ENCODE data around the gene CA10.

CA10 gene

DNA sequence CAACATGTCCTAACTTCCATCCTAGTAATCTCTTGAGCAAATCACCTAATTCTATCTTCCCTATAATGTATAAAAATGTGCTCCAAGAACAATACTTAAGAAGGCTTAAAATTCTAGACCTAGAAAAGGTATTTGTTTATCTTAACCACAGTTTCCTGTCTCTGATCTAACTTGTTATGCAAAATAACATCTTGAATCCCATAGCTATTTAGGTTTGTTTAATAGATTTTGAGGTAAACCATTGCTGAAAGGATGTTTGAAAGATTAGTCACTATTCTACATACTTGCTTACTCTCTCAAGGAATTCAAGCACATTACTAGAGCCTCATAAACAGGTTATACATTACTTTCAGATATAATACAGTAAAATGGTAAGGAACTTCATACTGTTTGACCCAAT lies 13.0 kb downstream of the CA10 start:
- DNase-seq: no peak

DNA sequence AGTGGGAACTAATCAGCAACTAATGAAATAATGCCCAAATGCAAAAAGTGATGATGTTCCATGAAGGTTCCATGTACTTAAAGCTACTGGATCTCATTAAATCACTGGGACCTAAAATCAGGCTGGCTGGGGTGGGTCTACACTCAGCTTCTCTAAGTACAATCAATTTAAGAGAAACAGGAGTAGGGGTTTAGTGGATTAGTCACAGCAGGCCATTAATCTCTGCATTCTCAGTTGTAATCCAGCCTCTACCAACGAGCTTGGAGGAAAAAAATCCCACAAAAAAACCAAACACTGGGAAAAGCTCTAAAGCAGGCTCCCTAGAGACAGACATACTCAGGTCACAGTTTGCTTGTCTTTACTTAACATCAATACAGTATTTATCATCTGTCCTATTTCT lies 15.0 kb downstream of the CA10 start:
- DNase-seq: no peak

DNA sequence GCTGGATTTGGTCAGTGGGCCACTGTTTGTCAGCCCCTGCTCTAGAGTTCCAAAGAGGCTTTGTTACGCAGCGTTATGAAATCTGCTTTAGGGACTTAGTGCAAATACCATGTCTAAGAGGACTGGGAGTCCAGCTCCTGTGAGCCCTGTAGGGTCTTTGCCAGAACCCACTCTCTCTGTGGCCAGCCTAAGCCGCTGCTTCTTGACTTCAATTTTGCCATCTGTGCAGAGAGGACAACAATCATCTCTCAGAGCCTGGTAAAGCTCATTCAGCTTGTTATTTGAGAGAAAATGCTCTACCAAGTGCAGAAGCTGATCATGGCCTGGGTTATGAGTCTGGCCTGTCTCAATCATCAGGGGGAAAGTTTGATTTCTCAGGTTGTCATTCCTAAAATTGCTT lies 17.9 kb downstream of the CA10 start:
- no peak for DNase-seq

DNA sequence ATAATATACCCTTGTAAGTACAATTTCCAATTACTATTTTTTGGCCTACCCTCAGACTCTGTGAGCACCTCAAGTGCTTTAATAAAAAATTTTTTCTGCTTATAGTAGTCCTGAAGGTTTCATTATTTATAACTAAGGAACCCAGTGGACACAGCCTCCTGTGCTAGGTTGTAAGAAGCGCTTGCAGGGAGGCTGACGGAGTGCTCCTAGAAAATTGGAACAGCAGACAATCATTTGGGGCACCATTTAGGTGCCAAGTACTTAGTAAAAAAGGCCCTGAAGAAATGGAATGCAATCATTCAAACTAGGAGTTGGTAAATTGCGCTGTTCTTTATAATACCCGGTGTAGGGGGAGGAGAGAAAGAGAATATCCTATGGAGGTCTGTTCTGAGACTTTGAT lies 19.8 kb downstream of the CA10 start:
- DNase-seq: no peak

DNA sequence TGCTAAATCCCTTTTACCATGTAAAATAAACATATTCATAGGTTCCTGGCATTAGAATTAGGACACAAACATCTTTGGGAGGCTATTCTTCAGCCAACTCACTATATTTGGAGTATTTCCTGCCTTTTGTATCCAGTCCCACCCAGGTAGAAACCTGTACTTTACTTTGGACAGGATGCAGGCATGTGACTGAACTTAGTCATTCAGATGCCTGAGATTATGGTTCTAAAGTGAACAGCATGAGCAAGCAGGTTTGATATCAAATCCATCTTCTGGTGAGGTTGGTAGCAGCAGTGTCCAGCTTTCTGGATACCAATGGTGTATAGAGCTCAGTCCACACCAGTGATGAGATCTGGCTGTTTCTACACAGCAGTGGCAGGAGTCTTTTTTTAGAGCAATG lies 20.2 kb downstream of the CA10 start:
- DNase-seq: no peak

DNA sequence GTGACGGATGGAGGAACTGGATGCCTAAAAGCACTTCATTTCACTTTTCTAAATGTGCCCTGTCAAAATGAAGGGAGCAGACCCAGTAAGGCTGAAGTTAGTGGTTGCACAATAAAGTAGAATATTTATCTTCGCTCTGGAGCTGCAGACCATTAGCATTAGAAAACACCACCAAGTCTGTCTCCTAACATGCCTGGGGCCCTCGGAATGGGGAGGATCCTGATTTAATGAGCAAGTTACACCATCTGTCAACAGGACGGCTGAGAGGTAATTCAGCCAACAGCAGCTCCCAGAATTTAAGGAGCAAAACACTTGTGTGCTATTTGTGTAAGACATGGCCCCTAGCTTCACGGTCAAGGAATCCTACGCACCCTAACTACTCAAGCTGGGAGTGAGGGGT lies 22.3 kb downstream of the CA10 start:
- DNase-seq: no peak

DNA sequence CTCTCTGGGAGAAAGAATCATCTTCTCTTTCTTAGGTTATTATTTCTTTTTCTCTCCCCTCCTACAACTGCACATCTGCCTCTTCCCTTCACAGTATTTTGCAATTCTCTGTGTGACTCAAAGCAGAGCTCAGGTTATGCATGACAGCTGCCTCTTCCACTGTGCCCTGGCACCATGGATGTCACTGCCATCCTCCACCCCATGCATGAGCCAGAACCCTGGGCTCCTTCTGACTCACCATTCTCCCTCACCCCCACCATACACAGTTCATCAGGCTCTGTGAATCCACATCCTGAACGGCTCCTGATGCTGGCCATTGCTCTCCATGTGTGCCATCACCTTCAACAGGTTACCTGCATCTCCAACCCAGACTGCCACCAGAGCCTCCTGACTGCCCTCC lies 23.9 kb downstream of the CA10 start:
- DNase-seq: no peak

DNA sequence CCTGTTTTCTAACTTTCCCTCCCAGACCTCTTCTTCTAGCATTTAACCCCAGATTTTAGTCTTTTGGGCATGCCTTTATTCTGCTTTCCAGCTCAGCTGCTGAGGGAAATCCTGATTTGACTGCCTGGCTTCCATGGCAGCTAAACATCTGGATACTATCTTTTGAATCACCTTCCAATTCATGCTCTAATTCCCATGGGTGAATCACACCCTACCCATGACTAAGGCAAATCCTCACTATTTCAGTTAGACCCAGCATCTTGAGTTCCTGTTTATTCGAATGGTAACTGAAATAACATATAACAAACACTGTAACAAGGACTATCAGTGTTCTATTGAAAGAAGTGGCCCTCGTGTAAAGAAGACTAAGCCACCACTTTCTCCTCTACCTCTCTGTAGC lies 29.8 kb downstream of the CA10 start:
- DNase-seq: no peak

DNA sequence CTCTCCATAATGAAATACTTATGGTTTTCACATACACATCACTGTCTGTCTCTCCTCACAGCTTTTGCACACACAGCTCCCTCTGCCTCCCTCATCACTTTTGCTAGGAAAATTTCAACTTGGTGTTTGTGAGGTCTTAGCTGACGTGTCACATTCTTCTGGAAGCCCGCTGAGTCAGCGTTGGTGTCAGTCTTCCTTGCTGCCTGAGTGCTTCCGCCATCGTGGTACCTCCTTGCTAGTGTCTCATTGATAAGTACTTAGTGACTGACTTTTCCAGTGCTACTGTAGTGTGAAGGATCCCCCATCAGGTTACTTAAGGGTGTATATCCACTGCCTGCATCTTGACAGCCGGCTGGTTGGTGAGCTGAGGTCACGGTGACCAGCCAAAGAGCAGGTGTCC lies 33.5 kb downstream of the CA10 start:
- no peak for DNase-seq

DNA sequence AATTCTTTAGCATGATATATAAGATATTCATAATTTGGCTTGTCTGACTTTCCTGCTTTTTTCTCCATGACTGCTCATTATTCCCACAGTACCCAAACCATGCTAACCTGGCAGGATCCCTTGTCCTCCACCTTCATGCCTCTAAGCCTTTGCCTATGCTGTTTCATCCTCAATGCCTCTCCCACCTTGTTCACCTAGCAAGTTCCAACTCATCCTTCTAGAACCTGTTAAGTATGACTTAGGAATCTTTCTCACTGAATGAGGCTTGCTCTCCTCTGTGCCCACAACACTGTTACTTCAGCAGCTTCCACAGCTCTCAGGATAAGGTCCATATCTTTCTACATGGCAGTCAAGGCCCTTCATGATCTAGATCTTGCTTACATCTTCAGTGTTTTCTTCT lies 34.0 kb downstream of the CA10 start:
- no peak for DNase-seq

DNA sequence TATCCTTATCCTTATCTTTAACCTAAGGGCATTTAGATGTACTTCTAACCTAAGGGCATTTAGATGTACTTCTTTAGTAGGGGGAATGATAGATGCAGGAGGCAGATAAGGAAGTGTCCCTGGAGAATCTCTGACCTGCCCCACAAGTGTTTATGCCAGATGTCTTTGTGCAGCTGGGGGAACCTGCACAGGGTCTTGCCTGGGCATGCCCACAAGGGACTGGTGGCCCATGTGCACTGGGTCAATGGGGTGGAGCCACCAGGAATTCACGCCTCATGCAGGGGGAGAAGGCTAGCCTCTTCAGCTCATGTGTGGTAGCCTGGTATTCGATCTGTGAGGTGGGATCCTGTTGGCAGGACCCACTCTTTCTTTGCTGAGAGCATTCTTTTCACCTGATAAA lies 38.0 kb downstream of the CA10 start:
- no peak for DNase-seq

DNA sequence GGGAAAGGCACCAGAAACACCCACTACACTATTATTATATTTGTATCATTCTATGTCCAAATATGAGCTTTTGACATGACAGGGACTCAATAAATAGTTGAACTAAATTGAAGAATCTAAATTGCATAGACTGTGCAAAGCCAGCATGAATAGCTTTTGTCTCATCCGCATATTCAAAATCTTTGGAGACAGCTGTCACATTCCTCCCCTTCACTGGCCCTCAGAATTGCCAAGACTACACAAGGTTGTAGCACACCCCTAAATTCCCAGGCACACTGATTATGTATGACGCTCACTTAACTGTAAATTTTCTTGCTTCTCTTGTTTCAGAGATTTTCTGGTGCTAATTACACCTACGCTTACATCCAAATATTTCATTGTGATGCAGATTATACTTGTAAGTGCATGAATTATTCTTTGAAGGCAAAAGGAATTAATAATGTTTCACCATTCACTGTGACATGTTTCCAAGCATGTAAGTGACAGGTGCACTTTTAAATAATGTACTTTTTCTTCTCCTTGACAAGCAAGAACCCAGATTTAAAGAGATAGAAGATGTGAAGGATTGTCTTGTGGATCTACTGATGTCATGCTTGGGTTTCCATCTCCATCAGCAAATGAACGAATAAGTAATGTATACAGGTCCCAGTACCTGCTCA lies 47.5 kb downstream of the CA10 start:
- DNase-seq: no peak

DNA sequence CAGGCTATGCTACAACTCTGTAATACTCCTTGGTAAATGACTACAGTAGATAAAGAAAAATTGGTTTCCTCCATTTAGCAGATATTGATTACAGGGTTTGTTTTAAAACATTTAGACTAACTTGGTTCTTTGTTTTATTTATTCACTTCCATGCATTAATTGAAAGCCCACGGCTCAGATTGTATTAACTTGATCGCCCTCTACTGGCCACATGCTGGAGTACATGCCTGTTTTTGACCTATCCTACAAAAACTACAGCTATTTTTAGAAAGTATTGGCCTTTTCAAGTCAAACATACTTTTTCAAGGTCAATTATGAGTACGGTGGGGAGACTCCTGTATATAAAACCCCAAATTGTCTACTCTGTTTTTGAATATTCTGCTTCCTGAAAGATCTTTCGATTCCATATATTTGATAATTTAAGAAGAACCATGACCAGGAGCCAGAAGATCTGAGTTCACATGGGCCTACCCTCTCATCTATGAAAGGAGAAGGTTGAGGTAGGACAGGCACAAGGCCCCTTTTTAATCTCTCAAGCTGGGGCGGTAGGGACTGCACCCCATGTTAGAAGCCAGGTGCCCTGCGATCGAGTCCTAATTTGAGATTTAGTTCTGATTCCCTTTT lies 51.8 kb downstream of the CA10 start:
- DNase-seq: peak; percentile 70

DNA sequence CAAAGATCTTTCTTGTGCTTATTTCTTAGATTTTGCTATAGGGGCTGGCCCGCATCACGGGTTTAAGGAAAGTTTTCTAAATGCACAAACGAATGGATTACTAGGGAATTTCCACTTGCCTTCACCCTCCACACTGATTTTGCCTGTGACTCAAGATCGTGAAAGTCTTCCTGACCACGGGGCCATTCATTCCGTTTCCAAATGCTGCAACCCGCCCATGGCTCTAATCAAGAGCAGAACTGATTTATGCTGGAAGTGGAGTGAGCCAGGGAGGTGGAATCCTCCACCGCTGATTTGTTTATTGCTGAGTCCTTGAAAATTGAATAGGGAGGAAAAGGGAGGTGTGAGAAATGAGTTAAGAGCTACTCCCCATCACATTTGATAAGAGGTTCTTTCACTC lies 52.4 kb downstream of the CA10 start:
- DNase-seq: no peak

DNA sequence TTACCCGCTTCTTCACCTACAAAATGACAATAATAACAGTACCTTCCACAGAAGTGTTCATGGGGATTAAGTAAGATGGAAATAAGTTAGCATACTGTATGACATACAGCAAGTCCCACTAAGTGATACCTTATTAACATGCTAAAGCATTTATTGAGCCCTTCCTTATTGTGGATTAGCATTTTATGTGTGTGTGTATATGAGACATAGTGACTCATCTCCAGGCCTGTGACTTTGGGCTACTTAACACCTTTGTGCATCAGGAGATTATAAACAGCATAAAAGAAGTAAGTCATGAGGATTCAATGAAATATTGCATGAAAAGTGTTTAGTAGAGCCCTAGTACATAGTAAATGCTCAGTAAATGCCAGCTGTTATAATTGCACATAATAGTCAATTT lies 52.9 kb downstream of the CA10 start:
- no peak for DNase-seq

DNA sequence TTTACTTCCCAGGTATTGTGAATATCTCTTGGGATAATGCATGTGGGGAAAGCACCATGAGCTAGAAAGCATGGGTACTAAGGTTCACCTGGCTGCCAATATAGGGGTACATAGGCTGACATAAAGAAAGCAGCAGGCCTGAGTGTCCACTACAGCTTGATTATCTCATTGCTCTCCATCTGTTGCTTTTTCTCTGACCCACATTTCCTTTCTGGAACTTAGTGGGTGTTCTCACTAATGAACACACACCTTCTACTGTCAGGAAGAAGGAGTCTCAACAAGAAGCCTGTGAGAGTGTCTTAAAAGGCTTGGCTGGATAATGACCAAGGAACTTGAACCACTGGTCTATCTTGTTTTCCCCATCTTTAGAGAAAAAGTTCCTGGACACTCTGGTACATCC lies 62.5 kb downstream of the CA10 start:
- no peak for DNase-seq

DNA sequence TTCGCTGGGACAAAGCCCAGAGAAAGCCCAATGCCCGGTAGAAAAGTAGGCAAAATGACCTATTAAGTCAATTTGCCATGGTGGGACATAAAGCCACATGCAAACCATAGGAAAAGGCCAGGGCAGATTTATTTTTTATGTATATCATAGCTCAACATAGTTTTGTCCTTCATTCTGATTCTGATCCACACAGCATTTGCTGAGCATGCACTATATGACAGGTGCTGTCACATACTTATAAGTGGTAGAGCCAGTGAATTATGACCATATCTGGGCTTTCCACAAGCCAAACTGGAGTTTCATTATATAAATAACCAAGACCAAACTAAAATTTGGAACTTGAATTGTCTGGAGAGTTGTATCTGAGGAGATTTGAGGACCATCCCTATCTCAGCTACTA lies 74.3 kb downstream of the CA10 start:
- DNase-seq: no peak

DNA sequence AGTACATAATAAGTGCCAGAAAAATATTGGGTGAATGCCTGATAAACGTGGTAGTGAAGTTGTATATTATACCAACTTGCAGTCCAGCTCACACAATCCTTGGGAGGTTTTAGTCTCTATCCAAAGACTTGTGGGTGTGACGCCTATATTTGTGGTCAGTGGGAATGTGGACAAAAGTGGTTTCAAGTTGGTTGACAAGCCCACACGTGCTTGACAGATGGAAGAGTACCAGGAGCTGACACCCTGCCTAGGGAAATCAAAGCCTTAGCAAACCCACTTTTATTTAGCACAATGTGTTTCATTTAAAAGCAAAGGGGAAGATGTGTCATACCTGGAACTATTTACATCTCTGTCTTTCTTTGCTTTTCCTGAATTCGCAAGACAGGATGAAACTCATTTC lies 79.0 kb downstream of the CA10 start:
- DNase-seq: no peak

DNA sequence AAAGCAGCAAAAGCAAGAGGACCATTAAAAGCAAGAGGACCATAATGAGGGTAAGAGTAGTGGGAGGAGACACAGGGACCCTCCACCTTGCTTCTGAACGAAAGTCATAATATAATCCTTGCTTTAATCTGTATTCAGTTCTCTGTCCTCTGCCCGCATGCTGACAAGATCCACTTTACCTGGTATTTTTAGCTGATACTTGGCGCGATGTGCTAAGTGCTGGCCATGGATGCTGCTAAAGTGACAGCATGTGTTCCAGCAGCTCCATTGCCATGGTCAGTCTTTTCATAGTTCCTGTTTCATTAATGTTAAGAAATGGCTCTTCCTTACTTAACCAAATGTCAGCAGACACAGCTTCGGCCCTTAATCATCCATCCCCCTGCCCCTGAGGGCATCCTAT lies 86.8 kb downstream of the CA10 start:
- no peak for DNase-seq

DNA sequence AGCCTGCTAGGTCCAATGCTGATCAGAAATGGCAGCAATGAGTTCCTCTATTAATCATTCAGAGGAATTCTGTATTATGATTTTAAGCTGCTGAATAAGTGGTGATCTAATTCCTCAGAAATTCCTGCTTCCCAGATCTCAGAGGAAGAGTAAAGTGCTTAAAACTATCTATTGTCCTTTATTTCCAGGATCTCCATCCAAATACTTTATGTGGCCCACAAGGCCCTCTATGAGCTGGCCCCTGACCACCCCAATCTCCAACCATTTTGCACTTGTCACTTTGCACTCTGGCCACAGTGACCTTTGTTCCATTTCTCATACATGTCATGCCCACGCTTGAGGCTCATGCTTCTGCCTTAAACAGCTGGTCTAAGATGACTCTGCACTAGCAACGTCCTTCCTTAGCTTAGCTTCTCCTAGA lies 93.7 kb downstream of the CA10 start:
- DNase-seq: no peak

DNA sequence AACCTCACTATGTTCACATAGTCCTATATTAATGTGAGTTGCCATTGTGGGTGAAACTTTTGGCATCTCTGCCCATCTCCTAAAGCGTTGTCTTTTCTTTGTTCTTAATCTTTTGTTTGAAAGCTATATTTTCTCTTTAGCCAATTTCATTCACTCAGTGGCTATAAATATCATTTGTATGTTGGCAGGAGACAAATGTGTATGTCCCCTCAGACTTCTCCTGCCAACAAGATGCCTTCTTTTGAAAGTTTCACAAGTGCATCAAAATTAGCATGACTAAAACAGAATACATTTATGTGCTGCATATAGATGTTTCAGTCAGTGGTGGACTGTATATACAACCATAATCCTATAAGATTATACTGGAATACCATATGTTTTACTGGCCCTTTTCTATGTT lies 109.0 kb downstream of the CA10 start:
- no peak for DNase-seq

DNA sequence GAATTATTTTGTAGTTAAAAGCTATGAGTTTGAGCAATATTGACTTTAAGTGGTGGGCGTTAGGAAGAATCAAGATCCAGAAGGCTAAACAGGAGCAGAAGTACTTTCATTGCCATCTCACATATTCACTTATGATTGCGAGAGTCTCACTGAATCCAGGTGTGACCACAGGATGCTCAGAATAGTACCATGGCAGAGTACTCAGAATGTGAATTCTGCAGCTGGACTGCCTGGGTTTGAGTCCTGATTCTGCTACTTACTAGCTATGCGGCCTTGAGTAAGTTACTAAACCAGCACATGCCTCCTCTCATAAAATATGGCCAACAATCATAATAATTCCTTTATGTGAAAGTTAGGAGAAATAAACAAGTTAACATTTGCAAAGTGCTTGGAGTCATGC lies 109.5 kb downstream of the CA10 start:
- no peak for DNase-seq

DNA sequence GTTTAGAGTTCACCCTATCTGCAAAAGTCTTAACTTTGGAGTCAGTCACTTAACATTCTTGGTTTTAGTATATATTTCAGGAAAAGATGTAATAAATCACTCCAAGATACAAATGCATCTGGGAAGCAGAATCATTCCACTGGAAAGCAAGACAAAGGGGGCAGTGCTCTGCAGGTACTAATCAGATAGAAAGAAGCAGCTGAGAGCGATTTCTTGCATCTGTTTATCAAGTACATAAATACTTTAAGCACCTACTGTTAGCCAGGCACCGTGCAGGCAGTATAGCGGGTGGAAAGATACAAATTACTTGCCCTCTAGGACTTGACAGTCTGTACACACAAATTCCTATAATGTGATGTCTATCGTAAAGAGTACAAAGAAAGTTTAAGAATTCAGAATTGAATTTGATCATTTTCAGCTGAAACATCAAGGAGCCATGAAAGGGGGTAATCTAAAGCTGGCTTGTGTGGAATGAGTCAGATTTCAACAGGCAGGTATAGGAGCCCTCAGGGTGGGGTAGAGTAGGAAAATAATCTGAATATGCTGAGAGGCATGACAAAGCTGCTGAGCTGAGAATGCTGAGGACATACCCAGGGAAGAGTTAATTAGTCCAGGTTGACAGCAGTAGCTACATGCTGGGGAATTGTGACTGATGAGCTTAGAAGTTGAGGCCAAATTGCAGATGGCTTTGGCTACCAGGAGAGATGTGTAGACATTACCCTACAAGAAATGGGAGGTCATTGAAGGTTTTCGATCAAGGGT lies 110.2 kb downstream of the CA10 start:
- DNase-seq: no peak

DNA sequence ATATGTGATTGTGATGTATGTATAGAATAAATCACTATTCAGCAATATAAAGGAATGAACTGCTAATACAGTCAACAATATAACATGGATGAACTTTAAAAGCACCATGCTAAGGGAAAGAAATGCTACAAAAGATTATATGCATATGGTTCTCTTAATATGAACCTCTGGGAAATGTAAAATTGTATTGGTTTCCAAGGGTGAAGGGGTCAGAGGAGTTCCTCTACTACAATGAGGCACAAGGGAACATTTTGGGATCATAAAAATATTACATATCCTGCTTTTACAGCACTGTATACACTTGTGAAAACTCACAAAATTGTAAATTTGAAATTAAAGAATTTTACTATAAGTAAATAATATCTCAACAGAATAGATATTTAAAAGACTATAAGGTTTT lies 111.4 kb downstream of the CA10 start:
- DNase-seq: no peak

Data from hematopoietic multipotent progenitor cell treated with erythropoietin and hydrocortisone succinate and interleukin-3 and kit ligand, for 6 days (in vitro differentiated cells).